MCF 10A (cell line): Measurements from ENCODE around the gene HCN2. TPM values are rescaled to one million over a fixed set of nuclear protein-coding genes. Genes with fewer than 3 reads are reported as not detected.

ENCODE experiments used
- BruUV-seq: library from RNA; stranded (reverse); fragments of 400-500 nt; replicated peaks from 2 replicates; lab custom pipeline; 2021; lab: Mats Ljungman, UMichigan
- CTCF ChIA-PET: fragments of 300-600 bp; sonication (Branson Sonifier 250); formaldehyde crosslinking; extraction: SDS; loops from one replicate; lab custom pipeline; 2021; ENCODE audit warnings: antibody characterized with exemption, inconsistent platforms; lab: Yijun Ruan, JAX
- POLR2A ChIA-PET: fragments of 300-600, 350-650 bp; sonication (Branson Sonifier 250); formaldehyde crosslinking; extraction: SDS; loops from one replicate; lab custom pipeline; 2020; ENCODE audit warnings: antibody characterized with exemption, inconsistent platforms; lab: Yijun Ruan, JAX
- DNase-seq: peaks from one replicate; pipeline ENCODE4 v3.0.0-alpha.2; 2018; ENCODE audit not compliant: unreplicated experiment
- H3K27ac Mint-ChIP-seq: one replicate; pipeline ENCODE4 v1.8.0; 2022; ENCODE audit warnings: mild to moderate bottlenecking, low read depth, mixed read lengths; ENCODE audit not compliant: unreplicated experiment
- H3K27me3 Mint-ChIP-seq: one replicate; pipeline ENCODE4 v1.8.0; 2022; ENCODE audit warnings: mixed read lengths; ENCODE audit not compliant: insufficient read depth, unreplicated experiment
- H3K36me3 Mint-ChIP-seq: one replicate; pipeline ENCODE4 v1.8.0; 2022; ENCODE audit warnings: mild to moderate bottlenecking, moderate library complexity, mixed read lengths; ENCODE audit not compliant: insufficient read depth, unreplicated experiment
- H3K4me1 Mint-ChIP-seq: one replicate; pipeline ENCODE4 v1.8.0; 2022; ENCODE audit warnings: mixed read lengths; ENCODE audit not compliant: insufficient read depth, unreplicated experiment
- H3K4me3 Mint-ChIP-seq: one replicate; pipeline ENCODE4 v1.8.0; 2022; ENCODE audit warnings: mild to moderate bottlenecking, moderate library complexity, mixed read lengths; ENCODE audit not compliant: unreplicated experiment
- H3K9me3 Mint-ChIP-seq: one replicate; pipeline ENCODE4 v1.8.0; 2022; ENCODE audit warnings: mixed read lengths; ENCODE audit not compliant: unreplicated experiment
- CTCF ChIP-seq: fragments of 200-600 bp; IDR thresholded peaks from one replicate; pipeline ENCODE4 v1.8.0; 2022; ENCODE audit warnings: antibody characterized with exemption, mild to moderate bottlenecking; ENCODE audit not compliant: unreplicated experiment
- intact Hi-C: fragments of 100-400 bp; cut with micrococcal nuclease; formaldehyde crosslinking; loops from 2 replicates; pipeline ENCODE4 v1.14.1; 2022
- total RNA-seq: library from RNA; stranded (reverse); gene quantifications from 2 replicates; pipeline ENCODE4 v1.2.3, GENCODE V29; 2022

HCN2 gene
- total RNA-seq, 1 experiment from 2014 or later, result 0.68 TPM

GRCh38 chr19:644789-645188 lies 55.1 kb downstream of the HCN2 start:
- no peak overlapping the region for H3K4me3 Mint-ChIP-seq
- H3K27ac Mint-ChIP-seq, result no peak overlapping the region
- intact Hi-C loops, result no loop called here
- no peaks in the 10 kb centered on the region for H3K9me3 Mint-ChIP-seq
- CTCF ChIA-PET, result no interaction called here
- H3K4me1 Mint-ChIP-seq, result no peaks in the 10 kb centered on the region
- TF ChIP-seq CTCF, result no peak
- no TSS peak for BruUV-seq
- H3K27me3 Mint-ChIP-seq, result no peaks in the 10 kb centered on the region
- no peak for DNase-seq
- peaks cover 35% of the 10 kb centered on the region for H3K36me3 Mint-ChIP-seq
- POLR2A ChIA-PET, result no interaction called here

GRCh38 chr19:645912-646778 lies 56.5 kb downstream of the HCN2 start:
- no peak overlapping the region for H3K27ac Mint-ChIP-seq
- no peaks in the 10 kb centered on the region for H3K4me1 Mint-ChIP-seq
- no peaks in the 10 kb centered on the region for H3K27me3 Mint-ChIP-seq
- no TSS peak for BruUV-seq
- intact Hi-C loops, result no loop called here
- peaks cover 44% of the 10 kb centered on the region for H3K36me3 Mint-ChIP-seq
- no peak for DNase-seq
- no peak overlapping the region for H3K4me3 Mint-ChIP-seq
- ChIA-PET CTCF (no interaction called here), POLR2A (no interaction called here)
- no peaks in the 10 kb centered on the region for H3K9me3 Mint-ChIP-seq
- TF ChIP-seq CTCF, result no peak

- intact Hi-C loops, result no loop called here
- Mint-ChIP-seq H3K4me1 (no peaks in the 10 kb centered on the region), H3K36me3 (peaks cover 49% of the 10 kb centered on the region), H3K27ac (no peak overlapping the region), H3K9me3 (no peaks in the 10 kb centered on the region), H3K27me3 (no peaks in the 10 kb centered on the region), H3K4me3 (no peak overlapping the region)
- POLR2A ChIA-PET, result no interaction called here
- DNase-seq, result no peak
- CTCF ChIA-PET, result no interaction called here
- TF ChIP-seq CTCF, result no peak
- no TSS peak for BruUV-seq
Observed at GRCh38 chr19:646779-647565, 57.3 kb downstream of the HCN2 start.
